ENCODE results near the gene ETFA.
"Not testable (repeated sequence)": the region's sequence is repeated elsewhere in the genome, so short reads cannot be mapped to it uniquely, and the experiment has no call there.

DNA sequence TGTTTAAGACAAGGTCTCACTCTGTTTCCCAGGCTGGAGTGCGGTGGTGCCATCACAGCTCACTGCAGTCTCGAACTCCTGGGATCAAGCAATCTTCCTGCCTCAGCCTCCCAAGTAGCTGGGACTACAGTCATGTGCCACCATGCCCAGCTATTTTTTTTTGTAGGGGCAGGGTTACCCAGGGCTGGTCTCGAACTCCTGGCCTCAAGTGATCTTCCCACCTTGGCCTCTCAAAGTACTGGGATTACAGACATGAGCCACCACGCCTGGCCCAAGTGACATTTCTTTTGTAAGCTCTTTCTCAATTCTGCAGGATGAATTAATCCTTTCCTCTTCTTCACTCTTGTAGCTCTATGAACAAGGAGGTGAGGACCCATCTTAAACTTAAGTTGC is 1.9 kb upstream of the ETFA start:
- TF ChIP-seq, protein P1, sequence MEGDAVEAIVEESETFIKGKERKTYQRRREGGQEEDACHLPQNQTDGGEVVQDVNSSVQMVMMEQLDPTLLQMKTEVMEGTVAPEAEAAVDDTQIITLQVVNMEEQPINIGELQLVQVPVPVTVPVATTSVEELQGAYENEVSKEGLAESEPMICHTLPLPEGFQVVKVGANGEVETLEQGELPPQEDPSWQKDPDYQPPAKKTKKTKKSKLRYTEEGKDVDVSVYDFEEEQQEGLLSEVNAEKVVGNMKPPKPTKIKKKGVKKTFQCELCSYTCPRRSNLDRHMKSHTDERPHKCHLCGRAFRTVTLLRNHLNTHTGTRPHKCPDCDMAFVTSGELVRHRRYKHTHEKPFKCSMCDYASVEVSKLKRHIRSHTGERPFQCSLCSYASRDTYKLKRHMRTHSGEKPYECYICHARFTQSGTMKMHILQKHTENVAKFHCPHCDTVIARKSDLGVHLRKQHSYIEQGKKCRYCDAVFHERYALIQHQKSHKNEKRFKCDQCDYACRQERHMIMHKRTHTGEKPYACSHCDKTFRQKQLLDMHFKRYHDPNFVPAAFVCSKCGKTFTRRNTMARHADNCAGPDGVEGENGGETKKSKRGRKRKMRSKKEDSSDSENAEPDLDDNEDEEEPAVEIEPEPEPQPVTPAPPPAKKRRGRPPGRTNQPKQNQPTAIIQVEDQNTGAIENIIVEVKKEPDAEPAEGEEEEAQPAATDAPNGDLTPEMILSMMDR (IDR thresholded peaks at IDR 0.05), result not testable (repeated sequence)
- not testable (repeated sequence) for TF ChIP-seq POLR2AphosphoS5, POLR2A, EP300 (IDR thresholded peaks at IDR 0.05)

All from sigmoid colon (tissue), 4 donors.